Sigmoid colon (tissue), 4 donors: ENCODE measurements around the gene NGF.

ENCODE experiments used
- POLR2AphosphoS5 ChIP-seq, 4 donors: sonication (generic); formaldehyde crosslinking; IDR thresholded peaks; one replicate each; pipeline ENCODE4 v1.6.1; 2017; ENCODE audit warnings: antibody characterized with exemption in 4 of 4
- TF ChIP-seq, protein P1 (sequence below), 4 experiments: fragments of 450-650 bp in 3 of 4; fragments of 200-600 bp in 1 of 4; IDR thresholded peaks; one replicate each; pipeline ENCODE4 v1.5.1; 2016 to 2019; ENCODE audit warnings: antibody characterized with exemption in 4 of 4, mild to moderate bottlenecking in 3 of 4, moderate library complexity in 2 of 4

DNA sequence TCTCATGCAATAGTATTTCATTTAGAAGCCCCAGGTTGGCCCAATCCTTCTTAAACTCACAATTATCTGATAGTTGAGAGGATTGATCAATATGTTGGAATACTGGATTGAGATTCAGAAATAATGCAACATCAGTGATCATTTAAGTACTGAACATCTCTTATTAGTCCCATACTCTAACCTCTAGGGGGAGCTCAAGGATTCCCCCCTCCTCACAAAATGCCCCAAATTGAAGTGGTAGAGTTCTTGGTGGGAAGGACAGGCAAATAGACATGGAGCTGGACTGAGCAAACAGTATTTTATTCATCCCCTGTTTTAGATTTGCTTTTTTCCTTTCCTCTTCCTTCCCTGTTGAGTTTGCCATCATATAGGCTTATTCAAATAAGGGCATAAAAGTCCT lies 62.8 kb downstream of the NGF start:
- TF ChIP-seq, protein P1, sequence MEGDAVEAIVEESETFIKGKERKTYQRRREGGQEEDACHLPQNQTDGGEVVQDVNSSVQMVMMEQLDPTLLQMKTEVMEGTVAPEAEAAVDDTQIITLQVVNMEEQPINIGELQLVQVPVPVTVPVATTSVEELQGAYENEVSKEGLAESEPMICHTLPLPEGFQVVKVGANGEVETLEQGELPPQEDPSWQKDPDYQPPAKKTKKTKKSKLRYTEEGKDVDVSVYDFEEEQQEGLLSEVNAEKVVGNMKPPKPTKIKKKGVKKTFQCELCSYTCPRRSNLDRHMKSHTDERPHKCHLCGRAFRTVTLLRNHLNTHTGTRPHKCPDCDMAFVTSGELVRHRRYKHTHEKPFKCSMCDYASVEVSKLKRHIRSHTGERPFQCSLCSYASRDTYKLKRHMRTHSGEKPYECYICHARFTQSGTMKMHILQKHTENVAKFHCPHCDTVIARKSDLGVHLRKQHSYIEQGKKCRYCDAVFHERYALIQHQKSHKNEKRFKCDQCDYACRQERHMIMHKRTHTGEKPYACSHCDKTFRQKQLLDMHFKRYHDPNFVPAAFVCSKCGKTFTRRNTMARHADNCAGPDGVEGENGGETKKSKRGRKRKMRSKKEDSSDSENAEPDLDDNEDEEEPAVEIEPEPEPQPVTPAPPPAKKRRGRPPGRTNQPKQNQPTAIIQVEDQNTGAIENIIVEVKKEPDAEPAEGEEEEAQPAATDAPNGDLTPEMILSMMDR (IDR thresholded peaks at IDR 0.05) = no peak
- TF ChIP-seq POLR2AphosphoS5 (IDR thresholded peaks at IDR 0.05) = no peak
